WERI-Rb-1 (cell line): ENCODE results near the gene ARHGAP22.

Source experiments
- DNase-seq: peaks from one replicate; pipeline ENCODE4 v3.0.0-alpha.2; 2020
- H3K27ac ChIP-seq: fragments of 250-450 bp; sonication (Bioruptor Pico); 2 replicates; pipeline ENCODE4 v1.5.1; 2020; ENCODE audit warnings: mild to moderate bottlenecking, moderate library complexity
- H3K27me3 ChIP-seq: fragments of 250-450 bp; sonication (Bioruptor Pico); 2 replicates; pipeline ENCODE4 v1.5.1; 2021; ENCODE audit warnings: mild to moderate bottlenecking, low read depth, moderate library complexity; ENCODE audit not compliant: insufficient read depth, severe bottlenecking
- H3K36me3 ChIP-seq: fragments of 250-450 bp; sonication (Bioruptor Pico); 2 replicates; pipeline ENCODE4 v1.5.1; 2020; ENCODE audit warnings: mild to moderate bottlenecking, moderate library complexity
- H3K4me3 ChIP-seq: 2 replicates; pipeline ENCODE4 v1.5.1; 2011; ENCODE audit warnings: low read depth, mild to moderate bottlenecking, control low read depth, low read length
- H3K9me3 ChIP-seq: fragments of 250-450 bp; sonication (Bioruptor Pico); 2 replicates; pipeline ENCODE4 v1.5.1; 2021; ENCODE audit warnings: mild to moderate bottlenecking, moderate library complexity; ENCODE audit not compliant: severe bottlenecking
- TF ChIP-seq, protein P1 (sequence below): IDR thresholded peaks from 2 replicates; pipeline ENCODE4 v1.5.1; 2011; ENCODE audit warnings: low read depth, mild to moderate bottlenecking, control low read depth, inconsistent platforms, low read length

ARHGAP22 gene

DNA sequence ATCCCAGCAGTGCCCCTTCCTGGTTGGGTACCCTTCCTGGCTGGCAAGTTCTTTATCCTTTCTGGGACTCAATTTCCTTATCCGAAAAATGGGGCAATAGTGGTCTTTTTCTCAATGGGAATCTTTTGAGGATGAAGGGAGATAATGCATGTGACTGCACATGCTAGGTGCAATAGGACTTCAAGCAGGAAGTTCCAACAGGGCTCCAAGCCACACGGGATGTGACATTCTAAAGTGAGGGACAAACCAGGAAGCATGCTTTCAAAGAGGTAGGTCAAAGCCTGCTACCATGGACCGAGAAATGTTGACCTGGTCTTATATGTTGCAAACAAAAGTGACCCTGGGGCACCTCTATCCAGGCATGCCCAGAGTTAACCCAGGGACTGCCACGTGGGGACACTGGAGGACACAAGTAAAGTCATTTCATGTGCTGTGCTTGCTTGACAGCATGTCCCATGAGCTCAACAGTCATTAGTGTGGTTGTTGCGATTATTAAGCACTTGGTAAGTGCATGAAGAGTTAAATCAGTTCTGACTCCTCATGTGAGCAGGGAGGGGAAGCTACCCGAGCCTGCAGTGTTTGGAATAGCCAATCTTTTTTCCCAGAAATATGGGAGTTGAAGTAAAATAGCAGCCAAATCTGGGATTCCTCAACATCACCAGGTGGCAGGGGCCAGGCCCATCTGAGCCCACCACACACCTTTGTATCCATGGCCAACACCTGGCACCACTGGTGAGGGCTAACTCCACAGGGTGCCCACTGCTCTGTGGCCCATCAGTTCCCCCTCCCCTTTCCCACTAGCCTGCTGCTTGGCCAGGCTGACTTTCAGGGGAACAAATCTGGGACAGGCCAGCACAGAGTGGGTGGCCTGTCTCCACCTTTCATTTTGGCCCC lies 5.7 kb downstream of the ARHGAP22 start:
- TF ChIP-seq, protein P1, sequence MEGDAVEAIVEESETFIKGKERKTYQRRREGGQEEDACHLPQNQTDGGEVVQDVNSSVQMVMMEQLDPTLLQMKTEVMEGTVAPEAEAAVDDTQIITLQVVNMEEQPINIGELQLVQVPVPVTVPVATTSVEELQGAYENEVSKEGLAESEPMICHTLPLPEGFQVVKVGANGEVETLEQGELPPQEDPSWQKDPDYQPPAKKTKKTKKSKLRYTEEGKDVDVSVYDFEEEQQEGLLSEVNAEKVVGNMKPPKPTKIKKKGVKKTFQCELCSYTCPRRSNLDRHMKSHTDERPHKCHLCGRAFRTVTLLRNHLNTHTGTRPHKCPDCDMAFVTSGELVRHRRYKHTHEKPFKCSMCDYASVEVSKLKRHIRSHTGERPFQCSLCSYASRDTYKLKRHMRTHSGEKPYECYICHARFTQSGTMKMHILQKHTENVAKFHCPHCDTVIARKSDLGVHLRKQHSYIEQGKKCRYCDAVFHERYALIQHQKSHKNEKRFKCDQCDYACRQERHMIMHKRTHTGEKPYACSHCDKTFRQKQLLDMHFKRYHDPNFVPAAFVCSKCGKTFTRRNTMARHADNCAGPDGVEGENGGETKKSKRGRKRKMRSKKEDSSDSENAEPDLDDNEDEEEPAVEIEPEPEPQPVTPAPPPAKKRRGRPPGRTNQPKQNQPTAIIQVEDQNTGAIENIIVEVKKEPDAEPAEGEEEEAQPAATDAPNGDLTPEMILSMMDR, result no peak
- no peak for DNase-seq
- H3K9me3 ChIP-seq, result no peaks in the 10 kb centered on the region
- no peaks in the 10 kb centered on the region for H3K36me3 ChIP-seq
- no peaks in the 10 kb centered on the region for H3K27me3 ChIP-seq
- H3K4me3 ChIP-seq, result no peak overlapping the region
- no peak overlapping the region for H3K27ac ChIP-seq

DNA sequence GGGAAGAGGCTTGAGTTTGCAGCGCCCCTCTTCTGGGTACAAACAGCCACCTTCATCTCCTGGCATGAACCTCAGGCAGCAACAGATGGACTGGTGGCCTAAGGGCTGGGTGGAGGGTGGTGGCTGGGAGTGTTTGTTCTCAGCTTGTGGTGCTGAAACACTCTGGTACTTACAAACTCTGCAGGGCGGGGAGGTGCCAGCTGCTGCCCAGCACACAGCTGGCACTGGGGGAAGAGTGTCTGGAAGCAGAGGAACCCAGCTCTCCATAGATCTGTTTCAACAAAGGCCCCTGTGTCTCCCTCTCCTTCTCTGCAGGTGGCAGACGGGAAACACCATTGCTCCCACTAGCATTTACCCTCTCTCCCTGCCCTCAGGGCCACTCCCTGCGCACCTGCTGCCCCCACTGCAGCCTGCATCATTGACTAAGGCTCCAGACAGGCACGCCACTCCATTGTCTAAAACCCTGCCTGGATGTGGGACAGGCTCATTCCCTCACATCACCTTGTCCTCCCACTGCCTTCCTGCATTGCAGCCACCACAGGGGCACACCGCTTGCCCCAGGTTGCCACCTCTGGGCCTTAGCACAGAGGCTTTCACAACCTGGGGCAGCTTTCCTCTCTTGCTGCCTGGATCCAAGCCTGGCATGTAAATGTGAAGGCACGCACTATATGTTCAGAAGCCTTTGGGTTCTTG lies 6.5 kb downstream of the ARHGAP22 start:
- Histone ChIP-seq H3K27ac (no peak overlapping the region), H3K36me3 (no peaks in the 10 kb centered on the region), H3K4me3 (no peak overlapping the region), H3K27me3 (no peaks in the 10 kb centered on the region), H3K9me3 (no peaks in the 10 kb centered on the region)
- no peak for DNase-seq
- TF ChIP-seq, protein P1, result no peak

DNA sequence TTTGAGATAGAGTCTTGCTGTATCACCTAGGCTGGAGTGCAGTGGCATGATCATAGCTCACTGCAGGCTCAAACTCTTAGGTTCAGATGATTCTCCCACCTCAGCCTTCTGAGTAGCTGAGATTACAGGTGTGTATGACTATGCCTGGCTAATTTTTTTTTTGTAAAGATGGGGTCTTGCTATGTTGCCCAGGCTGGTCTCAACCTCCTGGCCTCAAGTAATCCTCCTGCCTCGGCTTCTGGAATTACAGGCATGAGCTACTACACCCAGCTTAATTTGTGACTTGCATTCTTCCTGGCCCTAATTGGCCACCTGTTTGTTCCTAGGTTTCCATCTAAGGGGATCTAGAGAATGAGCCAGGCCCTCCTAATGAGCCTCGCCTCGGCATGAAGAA lies 9.3 kb downstream of the ARHGAP22 start:
- Histone ChIP-seq H3K9me3 (no peaks in the 10 kb centered on the region), H3K36me3 (no peaks in the 10 kb centered on the region), H3K27me3 (no peaks in the 10 kb centered on the region), H3K4me3 (no peak overlapping the region), H3K27ac (no peak overlapping the region)
- DNase-seq, result no peak
- TF ChIP-seq, protein P1, result no peak

DNA sequence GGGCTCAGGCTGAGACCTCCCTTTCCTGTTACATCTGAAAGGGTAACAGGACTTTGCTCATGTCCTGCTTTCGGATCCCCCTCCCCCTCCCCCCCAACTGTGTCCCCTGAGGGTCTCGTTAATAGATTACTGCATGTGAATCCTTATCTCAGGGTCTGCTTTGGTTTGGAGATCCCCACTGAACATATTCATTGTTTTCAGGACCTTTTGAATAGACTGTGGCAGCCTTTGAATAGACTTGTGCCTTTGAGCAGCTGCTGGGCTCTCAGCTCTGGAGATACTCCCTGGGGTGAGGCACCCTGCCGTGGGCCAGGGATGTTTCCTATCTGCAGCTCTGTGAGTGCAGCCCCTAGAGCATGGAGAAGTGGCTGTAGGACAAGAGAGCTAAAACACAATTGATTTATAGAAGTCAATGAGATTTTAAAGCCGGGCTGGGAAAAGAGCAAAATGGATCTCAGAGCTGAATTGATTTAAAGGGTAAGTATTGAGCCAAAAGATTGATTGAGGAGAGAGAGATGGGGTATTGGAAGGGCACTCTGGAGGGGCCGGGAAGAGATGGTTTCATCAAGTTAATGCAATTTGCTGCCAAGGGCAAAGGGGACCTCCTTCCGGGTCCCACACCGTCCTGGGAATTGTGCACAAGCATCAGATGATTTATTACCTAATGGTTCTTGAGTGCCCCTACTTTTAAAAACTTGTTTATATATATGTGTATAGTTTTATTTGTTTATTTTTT lies 9.9 kb downstream of the ARHGAP22 start:
- H3K27me3 ChIP-seq, result no peaks in the 10 kb centered on the region
- H3K9me3 ChIP-seq, result no peaks in the 10 kb centered on the region
- TF ChIP-seq, protein P1, result no peak
- no peak for DNase-seq
- no peak overlapping the region for H3K27ac ChIP-seq
- H3K36me3 ChIP-seq, result no peaks in the 10 kb centered on the region
- H3K4me3 ChIP-seq, result no peak overlapping the region

DNA sequence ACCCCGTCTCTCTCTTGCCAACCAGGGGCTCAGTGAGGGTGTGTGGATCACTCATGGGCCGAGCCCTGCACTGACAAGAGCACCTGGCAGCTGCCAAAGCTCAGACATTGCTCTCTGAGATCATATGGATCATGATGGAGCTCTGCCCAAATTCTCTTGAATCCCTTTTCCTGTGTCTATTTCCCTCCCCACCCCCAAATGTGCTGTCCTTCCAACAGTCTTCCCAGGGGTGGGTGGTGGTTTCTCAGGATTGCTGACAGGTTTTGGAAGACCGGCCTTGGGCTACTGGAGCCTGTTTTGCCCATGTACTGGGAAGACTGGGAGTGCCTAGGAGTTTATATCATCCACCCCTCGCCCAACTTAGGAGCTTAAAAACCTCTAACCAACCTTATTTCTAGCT lies 10.5 kb downstream of the ARHGAP22 start:
- TF ChIP-seq, protein P1, result no peak
- Histone ChIP-seq H3K27me3 (no peaks in the 10 kb centered on the region), H3K27ac (no peak overlapping the region), H3K4me3 (no peak overlapping the region), H3K36me3 (no peaks in the 10 kb centered on the region; the same call in 1 of the 2 replicates), H3K9me3 (no peaks in the 10 kb centered on the region)
- no peak for DNase-seq
